Measurements from ENCODE around the gene CHRNA7. TPM values are rescaled to one million over a fixed set of nuclear protein-coding genes. Genes with fewer than 3 reads are reported as not detected.

CHRNA7 gene
- total RNA-seq, 1 experiment from 2014 or later = 7.8 TPM

GRCh38 chr15:32132859-32133258 is 102.5 kb downstream of the CHRNA7 start:
- no peaks in the 10 kb centered on the region for H3K27me3 Mint-ChIP-seq (ENCODE audit: low read depth)
- DNase-seq (ENCODE audit: low spot score) (no peak), ATAC-seq (no peak)
- H3K36me3 Mint-ChIP-seq = no peaks in the 10 kb centered on the region
- no peaks in the 10 kb centered on the region for H3K4me1 Mint-ChIP-seq
- POLR2A ChIA-PET = no interaction called here
- no peak overlapping the region for H3K27ac Mint-ChIP-seq
- TF ChIP-seq, protein P1, sequence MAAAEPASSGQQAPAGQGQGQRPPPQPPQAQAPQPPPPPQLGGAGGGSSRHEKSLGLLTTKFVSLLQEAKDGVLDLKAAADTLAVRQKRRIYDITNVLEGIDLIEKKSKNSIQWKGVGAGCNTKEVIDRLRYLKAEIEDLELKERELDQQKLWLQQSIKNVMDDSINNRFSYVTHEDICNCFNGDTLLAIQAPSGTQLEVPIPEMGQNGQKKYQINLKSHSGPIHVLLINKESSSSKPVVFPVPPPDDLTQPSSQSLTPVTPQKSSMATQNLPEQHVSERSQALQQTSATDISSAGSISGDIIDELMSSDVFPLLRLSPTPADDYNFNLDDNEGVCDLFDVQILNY (CRISPR knock-in tag; IDR thresholded peaks at IDR 0.05) = no peak
- TF ChIP-seq SMAD3 (CRISPR knock-in tag; IDR thresholded peaks at IDR 0.05; ENCODE audit: borderline replicate concordance) (no peak), FOXJ3 (CRISPR knock-in tag; IDR thresholded peaks at IDR 0.05; ENCODE audit: borderline replicate concordance) (no peak), TEAD4 (CRISPR knock-in tag; IDR thresholded peaks at IDR 0.05) (no peak), TEAD1 (CRISPR knock-in tag; IDR thresholded peaks at IDR 0.05) (no peak), SP1 (CRISPR knock-in tag; conservative IDR thresholded peaks at IDR 0.05) (no peak), NFE2L1 (CRISPR knock-in tag; IDR thresholded peaks at IDR 0.05) (no peak), KAT7 (CRISPR knock-in tag; IDR thresholded peaks at IDR 0.05; ENCODE audit: borderline replicate concordance) (no peak), USF1 (CRISPR knock-in tag; IDR thresholded peaks at IDR 0.05) (no peak), ZNF263 (CRISPR knock-in tag; IDR thresholded peaks at IDR 0.05; ENCODE audit: low read depth) (no peak)
- TF ChIP-seq, protein P2, sequence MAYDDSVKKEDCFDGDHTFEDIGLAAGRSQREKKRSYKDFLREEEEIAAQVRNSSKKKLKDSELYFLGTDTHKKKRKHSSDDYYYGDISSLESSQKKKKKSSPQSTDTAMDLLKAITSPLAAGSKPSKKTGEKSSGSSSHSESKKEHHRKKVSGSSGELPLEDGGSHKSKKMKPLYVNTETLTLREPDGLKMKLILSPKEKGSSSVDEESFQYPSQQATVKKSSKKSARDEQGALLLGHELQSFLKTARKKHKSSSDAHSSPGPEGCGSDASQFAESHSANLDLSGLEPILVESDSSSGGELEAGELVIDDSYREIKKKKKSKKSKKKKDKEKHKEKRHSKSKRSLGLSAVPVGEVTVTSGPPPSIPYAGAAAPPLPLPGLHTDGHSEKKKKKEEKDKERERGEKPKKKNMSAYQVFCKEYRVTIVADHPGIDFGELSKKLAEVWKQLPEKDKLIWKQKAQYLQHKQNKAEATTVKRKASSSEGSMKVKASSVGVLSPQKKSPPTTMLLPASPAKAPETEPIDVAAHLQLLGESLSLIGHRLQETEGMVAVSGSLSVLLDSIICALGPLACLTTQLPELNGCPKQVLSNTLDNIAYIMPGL (CRISPR knock-in tag; IDR thresholded peaks at IDR 0.05) = no peak
- H3K4me3 Mint-ChIP-seq = no peak overlapping the region
- CTCF ChIA-PET = interaction anchor here (1.1 kb wide), 2 partner anchors 103 to 155 kb away, joined by 3 to 6 read pairs; no protein-coding TSS in a partner anchor
- H3K9me3 Mint-ChIP-seq = 0 out of 2 replicates have a peak, but pooled peaks cover 3% of the 10 kb centered on the region

GRCh38 chr15:32134842-32135241 is 104.5 kb downstream of the CHRNA7 start:
- H3K4me1 Mint-ChIP-seq = no peaks in the 10 kb centered on the region
- H3K27me3 Mint-ChIP-seq (ENCODE audit: low read depth) = no peaks in the 10 kb centered on the region
- no peak overlapping the region for H3K4me3 Mint-ChIP-seq
- no peaks in the 10 kb centered on the region for H3K36me3 Mint-ChIP-seq
- DNase-seq (ENCODE audit: low spot score) = no peak
- no peak overlapping the region for H3K27ac Mint-ChIP-seq
- ATAC-seq = no peak
- CTCF ChIA-PET = interaction anchor here (2.6 kb wide), 1 partner anchor 157 kb away, joined by 12 read pairs; no protein-coding TSS in a partner anchor
- POLR2A ChIA-PET = no interaction called here
- 0 out of 2 replicates have a peak, but pooled peaks cover 3% of the 10 kb centered on the region for H3K9me3 Mint-ChIP-seq
- no peak for TF ChIP-seq OVOL2 (CRISPR knock-in tag; IDR thresholded peaks at IDR 0.05; ENCODE audit: borderline replicate concordance)
- no peak for TF ChIP-seq PREB (CRISPR knock-in tag; IDR thresholded peaks at IDR 0.05; ENCODE audit: borderline replicate concordance)
- no peak for TF ChIP-seq SOX15 (CRISPR knock-in tag; IDR thresholded peaks at IDR 0.05)
- no peak for TF ChIP-seq TP53 (CRISPR knock-in tag; IDR thresholded peaks at IDR 0.05)
- TF ChIP-seq ZBTB21 (CRISPR knock-in tag; IDR thresholded peaks at IDR 0.05; ENCODE audit: borderline replicate concordance) = no peak
- TF ChIP-seq, protein P3, sequence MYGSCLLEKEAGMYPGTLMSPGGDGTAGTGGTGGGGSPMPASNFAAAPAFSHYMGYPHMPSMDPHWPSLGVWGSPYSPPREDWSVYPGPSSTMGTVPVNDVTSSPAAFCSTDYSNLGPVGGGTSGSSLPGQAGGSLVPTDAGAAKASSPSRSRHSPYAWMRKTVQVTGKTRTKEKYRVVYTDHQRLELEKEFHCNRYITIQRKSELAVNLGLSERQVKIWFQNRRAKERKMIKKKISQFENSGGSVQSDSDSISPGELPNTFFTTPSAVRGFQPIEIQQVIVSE (CRISPR knock-in tag; IDR thresholded peaks at IDR 0.05; ENCODE audit: borderline replicate concordance) = no peak
- TF ChIP-seq, protein P4, sequence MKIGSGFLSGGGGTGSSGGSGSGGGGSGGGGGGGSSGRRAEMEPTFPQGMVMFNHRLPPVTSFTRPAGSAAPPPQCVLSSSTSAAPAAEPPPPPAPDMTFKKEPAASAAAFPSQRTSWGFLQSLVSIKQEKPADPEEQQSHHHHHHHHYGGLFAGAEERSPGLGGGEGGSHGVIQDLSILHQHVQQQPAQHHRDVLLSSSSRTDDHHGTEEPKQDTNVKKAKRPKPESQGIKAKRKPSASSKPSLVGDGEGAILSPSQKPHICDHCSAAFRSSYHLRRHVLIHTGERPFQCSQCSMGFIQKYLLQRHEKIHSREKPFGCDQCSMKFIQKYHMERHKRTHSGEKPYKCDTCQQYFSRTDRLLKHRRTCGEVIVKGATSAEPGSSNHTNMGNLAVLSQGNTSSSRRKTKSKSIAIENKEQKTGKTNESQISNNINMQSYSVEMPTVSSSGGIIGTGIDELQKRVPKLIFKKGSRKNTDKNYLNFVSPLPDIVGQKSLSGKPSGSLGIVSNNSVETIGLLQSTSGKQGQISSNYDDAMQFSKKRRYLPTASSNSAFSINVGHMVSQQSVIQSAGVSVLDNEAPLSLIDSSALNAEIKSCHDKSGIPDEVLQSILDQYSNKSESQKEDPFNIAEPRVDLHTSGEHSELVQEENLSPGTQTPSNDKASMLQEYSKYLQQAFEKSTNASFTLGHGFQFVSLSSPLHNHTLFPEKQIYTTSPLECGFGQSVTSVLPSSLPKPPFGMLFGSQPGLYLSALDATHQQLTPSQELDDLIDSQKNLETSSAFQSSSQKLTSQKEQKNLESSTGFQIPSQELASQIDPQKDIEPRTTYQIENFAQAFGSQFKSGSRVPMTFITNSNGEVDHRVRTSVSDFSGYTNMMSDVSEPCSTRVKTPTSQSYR (CRISPR knock-in tag; IDR thresholded peaks at IDR 0.05) = no peak
- no peak for TF ChIP-seq MYBL2 (CRISPR knock-in tag; IDR thresholded peaks at IDR 0.05)
- TF ChIP-seq, protein P5, sequence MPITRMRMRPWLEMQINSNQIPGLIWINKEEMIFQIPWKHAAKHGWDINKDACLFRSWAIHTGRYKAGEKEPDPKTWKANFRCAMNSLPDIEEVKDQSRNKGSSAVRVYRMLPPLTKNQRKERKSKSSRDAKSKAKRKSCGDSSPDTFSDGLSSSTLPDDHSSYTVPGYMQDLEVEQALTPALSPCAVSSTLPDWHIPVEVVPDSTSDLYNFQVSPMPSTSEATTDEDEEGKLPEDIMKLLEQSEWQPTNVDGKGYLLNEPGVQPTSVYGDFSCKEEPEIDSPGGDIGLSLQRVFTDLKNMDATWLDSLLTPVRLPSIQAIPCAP (CRISPR knock-in tag; IDR thresholded peaks at IDR 0.05) = no peak
- TF ChIP-seq, protein P2 (CRISPR knock-in tag; IDR thresholded peaks at IDR 0.05) = no peak
- TF ChIP-seq STAT6 (CRISPR knock-in tag; conservative IDR thresholded peaks at IDR 0.05; ENCODE audit: low read depth) = no peak
